GM19025 (cell line): ENCODE measurements around the gene SMPD3.
A peak's percentile ranks its signal among the peaks of the same experiment; 100 is the strongest.

Experiments used
- ATAC-seq: cut with Tn5 transposase; IDR thresholded peaks from one replicate; pipeline ENCODE4 v1.9.1; 2021; ENCODE audit warnings: mild to moderate bottlenecking, low read depth, moderate library complexity; ENCODE audit not compliant: unreplicated experiment

SMPD3 gene

DNA sequence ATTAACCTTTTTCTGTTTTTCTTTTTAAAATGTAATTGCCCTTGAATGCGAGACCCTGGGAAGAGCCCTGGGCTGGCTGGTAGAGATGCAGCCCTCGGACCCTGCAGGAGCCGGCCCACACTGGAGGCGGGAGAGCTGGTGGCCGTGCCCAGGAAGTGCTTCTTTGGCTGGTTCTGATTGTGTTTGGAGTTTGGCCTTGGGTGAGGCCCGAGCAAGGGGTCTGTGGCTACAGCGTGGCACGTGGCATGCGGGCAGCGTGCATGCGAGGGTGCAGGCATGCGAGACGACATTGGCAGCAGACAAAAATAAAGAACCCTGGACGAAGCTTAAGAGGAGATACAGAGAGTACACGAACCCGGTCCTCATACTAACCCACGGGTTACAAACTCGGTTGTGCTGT, 87.8 kb downstream of the SMPD3 start:
- ATAC-seq = no peak

GRCh38 chr16:68359398-68360191, 88.7 kb downstream of the SMPD3 start:
- ATAC-seq = no peak

DNA sequence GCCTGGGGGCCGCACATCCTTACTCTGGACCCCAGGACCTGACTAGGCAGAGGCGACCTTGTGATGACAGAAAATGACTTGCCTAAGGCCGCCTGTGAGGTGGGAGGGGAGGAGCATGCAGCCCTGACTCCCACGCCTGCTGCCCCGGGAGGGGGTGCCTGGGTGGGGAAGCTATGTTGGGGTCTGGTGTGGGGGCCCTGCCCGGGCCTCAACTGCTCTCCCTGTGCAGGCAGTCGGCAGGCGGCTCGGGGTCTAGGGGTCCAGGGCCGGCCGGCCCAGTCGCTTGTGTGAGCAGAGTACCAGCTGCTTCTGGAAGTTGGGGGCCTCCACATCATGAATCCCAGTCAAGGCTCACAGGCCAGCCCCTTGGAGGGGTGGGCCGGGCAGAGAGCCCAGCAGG, 89.4 kb downstream of the SMPD3 start:
- no peak for ATAC-seq

GRCh38 chr16:68357923-68358322, 90.4 kb downstream of the SMPD3 start:
- ATAC-seq = no peak

DNA sequence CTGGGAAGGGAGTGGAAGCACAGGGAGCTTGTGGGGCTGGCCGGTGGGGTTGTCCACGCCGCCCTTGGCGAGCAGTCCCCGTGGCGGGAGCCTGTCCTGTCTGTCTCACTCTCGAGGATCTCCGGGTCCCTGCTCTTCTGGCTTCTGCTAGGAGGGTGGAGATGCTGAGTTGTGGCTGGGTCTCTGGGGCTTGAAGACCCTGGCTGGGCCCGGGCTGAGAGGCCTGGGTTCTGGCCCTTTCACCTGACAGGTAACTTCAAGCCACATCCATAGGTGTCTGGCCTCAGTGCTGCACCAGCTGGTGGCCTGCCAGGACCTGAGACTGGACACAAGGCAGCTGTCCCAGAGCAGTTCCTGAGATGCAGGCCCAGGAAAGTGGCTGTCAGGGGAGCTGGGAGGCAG, 90.8 kb downstream of the SMPD3 start:
- ATAC-seq = no peak

GRCh38 chr16:68356919-68357286, 91.4 kb downstream of the SMPD3 start:
- ATAC-seq = no peak

GRCh38 chr16:68356249-68356918, 91.9 kb downstream of the SMPD3 start:
- ATAC-seq = peak; percentile 83

GRCh38 chr16:68355447-68356248, 92.7 kb downstream of the SMPD3 start:
- peak; percentile 7 for ATAC-seq

GRCh38 chr16:68354816-68355215, 93.5 kb downstream of the SMPD3 start:
- ATAC-seq = no peak

GRCh38 chr16:68353366-68353765, 94.9 kb downstream of the SMPD3 start:
- no peak for ATAC-seq

DNA sequence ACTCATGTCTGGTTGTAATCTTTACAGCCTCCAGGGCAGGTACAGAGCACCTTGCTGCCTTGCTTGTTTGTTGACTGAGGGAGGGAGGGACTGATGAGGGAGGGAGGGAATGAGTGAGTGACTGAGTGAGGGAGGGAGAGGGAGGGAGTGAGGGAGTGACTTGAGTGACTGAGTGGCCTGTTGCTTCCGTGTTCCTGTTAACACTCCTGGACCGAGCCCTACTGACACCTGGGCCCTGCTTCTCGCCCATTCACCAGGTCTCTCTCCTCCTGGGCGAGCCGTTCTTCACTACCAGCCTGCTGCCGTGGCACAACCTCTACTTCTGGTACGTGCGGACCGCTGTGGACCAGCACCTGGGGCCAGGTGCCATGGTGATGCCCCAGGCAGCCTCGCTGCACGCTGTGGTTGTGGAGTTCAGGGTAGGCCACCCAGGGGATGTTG, 96.3 kb downstream of the SMPD3 start:
- ATAC-seq = no peak

DNA sequence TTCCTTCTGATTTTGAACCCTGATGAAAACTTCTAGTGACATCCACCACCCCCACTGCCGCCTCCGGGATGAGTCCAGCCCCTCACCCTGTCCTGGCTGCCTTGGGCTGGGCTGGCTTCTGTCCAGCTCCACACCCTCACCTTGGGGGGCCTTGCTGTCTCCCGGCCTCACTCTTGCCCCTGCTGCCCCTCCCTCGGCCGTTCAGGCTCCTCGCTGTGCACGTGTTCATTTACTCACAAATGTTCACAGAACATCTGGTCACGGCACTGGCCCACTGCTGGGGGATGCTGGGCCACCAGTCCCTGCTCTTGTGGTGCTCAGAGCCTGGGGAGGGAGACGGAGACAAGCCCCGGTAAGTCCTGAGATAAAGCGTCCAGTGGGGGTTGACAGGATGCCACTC, 96.8 kb downstream of the SMPD3 start:
- no peak for ATAC-seq

DNA sequence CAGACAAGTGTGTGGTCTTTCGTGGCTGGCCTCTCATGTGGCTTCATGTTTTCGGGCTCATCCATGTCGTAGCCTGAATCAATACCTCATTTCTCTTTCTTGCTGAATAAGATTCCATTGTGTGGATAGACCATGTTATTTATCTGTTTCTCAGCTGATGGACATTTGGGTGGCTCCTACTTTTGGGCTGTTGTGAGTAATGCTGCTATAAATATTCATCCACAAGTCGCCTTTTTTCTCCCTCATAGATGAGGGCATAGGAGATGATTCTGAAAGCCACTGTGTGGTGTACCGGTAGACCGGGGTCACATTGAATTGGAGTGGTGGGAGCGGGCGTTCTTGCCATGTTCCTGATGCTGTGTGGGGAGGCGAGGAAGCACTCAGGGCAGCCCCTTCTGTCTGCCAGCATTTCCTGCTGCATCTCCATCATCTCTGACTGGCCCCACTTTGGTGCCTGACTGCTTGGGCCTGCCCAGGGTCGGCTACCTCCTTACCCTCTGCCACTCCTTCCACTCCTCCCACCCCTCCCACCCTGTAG, 97.4 kb downstream of the SMPD3 start:
- ATAC-seq = no peak

DNA sequence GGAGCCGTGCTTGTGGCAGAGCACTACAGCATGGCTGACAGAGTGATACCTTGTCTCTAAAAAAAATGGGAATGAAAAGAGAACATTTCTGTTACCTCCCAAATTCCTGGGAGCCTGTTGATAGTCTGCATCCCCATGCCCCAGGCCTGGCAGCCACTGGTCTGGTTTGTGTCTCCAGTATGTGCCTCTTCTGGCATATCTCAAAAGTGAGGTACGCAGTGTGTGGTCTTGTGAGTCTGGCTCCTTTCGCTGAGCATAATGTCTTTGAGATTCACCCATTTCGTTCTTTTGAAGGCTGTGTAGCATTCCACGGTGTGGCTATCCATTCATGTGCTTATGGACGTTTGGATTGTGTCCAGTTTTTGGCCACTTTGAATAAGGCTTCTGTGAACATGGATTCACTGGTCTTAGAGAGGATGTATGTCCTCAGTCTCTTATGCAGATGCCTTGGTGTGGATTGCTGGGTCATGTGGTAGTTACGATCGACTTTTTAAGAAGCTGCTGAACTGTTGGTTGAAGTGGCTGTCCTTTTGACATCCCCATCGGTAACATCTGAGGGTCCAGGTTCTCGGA, 98.4 kb downstream of the SMPD3 start:
- no peak for ATAC-seq

DNA sequence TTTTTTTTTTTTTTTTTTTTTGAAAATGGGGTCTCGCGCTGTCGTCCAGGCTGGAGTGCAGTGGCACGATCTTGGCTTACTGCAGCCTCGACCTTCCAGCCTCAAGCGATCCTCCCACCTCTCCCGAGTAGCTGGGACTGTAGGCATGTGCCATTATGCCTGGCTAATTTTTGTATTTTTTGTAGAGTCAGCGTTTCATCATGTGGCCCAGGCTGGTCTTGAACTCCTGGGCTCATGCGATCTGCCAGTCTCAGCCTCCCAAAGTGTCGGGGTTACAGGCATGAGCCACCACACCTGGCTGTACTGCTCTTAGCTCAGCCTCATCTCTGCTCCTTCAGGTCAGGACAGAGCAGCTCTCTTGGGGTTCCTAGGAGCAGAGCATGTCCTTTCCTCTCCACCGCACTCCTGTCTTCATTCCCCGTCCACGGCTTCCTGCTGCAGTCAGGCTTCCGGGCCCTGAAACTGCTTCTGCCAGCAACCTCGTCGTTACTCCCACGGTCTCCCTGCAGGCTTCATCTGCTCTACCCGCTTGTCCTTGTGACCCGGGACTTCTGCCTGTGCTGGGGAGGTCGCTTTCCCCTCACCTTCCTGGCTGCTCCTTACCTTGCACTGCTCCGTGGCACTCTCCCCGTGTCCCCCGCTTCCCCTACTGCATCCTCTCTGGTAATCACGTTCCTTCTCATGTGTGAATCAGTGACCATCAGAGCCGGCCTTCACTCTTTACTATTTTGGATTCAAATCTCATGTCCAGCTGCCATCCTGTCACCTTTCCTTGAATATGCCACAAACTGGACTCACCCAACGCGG, 99.5 kb downstream of the SMPD3 start:
- ATAC-seq = no peak

DNA sequence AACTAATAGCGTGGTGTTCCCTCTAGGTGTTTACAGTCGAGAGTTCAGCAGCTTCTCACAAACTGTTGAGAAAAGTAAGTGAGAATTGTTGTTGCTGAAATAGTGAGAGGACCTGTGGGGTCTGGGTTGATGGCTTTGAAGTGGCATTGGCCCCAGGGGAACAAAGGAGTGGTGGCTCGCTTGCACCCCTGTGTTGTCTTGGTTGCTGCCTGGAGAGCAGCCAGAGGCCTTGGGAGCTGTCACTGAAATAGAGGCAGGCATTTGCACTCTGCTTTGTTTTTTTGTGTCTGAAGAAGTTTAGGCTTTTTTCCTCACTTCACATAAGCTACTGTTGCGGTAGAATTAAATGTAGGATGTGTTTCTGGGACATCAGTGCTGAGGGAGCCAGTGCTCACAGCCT, 100.7 kb downstream of the SMPD3 start:
- ATAC-seq = no peak

DNA sequence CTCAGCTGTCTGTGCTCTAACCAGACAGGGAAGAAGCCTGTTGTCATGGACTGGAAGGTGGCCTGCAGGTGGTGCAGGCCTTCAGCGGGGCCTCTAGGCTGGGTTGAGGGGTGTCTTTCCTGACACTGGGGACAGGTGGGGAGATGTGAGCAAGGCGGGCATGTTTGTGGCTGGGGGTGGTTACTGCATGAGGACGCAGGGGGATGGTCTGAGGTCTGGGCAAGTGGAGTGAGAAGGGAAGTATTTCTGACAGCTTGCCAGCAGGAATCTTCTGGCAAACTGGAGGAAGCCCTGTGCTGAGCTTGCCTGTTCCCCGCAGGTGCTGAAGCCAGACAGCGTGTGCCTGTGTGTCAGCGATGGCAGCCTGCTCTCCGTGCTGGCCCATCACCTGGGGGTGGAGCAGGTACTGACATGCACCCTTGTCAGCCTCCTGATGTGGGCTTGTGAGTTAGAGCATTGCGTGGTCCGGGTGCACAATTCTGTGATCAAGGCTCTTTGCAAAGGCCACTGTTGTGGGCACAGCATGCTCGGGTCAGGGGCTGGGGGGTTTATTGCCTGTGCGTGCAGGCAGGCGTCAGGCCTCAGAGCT, 101.3 kb downstream of the SMPD3 start:
- no peak for ATAC-seq

- no peak for ATAC-seq
Observed at GRCh38 chr16:68345958-68346635, 102.2 kb downstream of the SMPD3 start.

- no peak for ATAC-seq
Observed at GRCh38 chr16:68345351-68345810, 102.9 kb downstream of the SMPD3 start.
